Endodermal cell (in vitro differentiated cells): ENCODE data around the gene STON2. TPM values are rescaled to one million over a fixed set of nuclear protein-coding genes. Genes with fewer than 3 reads are reported as not detected.

Experiments
- DNase-seq: peaks from one replicate; pipeline ENCODE4 v3.0.0-alpha.2; 2017
- H3K27ac ChIP-seq: 2 replicates; pipeline ENCODE4 v1.5.1; 2013; ENCODE audit warnings: mild to moderate bottlenecking, low read depth, low read length, moderate library complexity
- H3K27me3 ChIP-seq: 2 replicates; pipeline ENCODE4 v1.6.1; 2013; ENCODE audit warnings: mild to moderate bottlenecking, low read length, moderate library complexity; ENCODE audit not compliant: insufficient read depth, control insufficient read depth, poor library complexity, severe bottlenecking
- H3K36me3 ChIP-seq: 2 replicates; pipeline ENCODE4 v1.7.0; 2013; ENCODE audit warnings: mild to moderate bottlenecking, low read length, moderate library complexity; ENCODE audit not compliant: control insufficient read depth, insufficient read depth
- H3K4me1 ChIP-seq: one replicate; pipeline ENCODE4 v1.7.0; 2013; ENCODE audit warnings: low read length; ENCODE audit not compliant: control insufficient read depth, insufficient read depth
- H3K4me3 ChIP-seq: 2 replicates; pipeline ENCODE4 v1.5.1; 2013; ENCODE audit warnings: mild to moderate bottlenecking, low read length, moderate library complexity
- H3K9ac ChIP-seq: 2 replicates; pipeline ENCODE4 v1.6.1; 2013; ENCODE audit warnings: mild to moderate bottlenecking, low read length, moderate library complexity; ENCODE audit not compliant: poor library complexity, severe bottlenecking; ENCODE audit errors: extremely low read depth
- H3K9me3 ChIP-seq: 2 replicates; pipeline ENCODE4 v1.6.1; 2013; ENCODE audit warnings: mild to moderate bottlenecking, low read length, moderate library complexity; ENCODE audit not compliant: control insufficient read depth
- H3K27ac Mint-ChIP-seq: 2 replicates; pipeline ENCODE4 v1.8.0; 2020; ENCODE audit warnings: mixed read lengths
- H3K27me3 Mint-ChIP-seq: 2 replicates; pipeline ENCODE4 v1.8.0; 2021; ENCODE audit warnings: mild to moderate bottlenecking, mixed read lengths; ENCODE audit not compliant: insufficient read depth
- H3K36me3 Mint-ChIP-seq: 2 replicates; pipeline ENCODE4 v1.8.0; 2020; ENCODE audit warnings: low read depth, mixed read lengths
- H3K4me1 Mint-ChIP-seq: 2 replicates; pipeline ENCODE4 v1.8.0; 2020; ENCODE audit warnings: mixed read lengths
- H3K4me3 Mint-ChIP-seq: 2 replicates; pipeline ENCODE4 v1.8.0; 2020; ENCODE audit warnings: mild to moderate bottlenecking, moderate library complexity, mixed read lengths
- H3K9me3 Mint-ChIP-seq: 2 replicates; pipeline ENCODE4 v1.8.0; 2020; ENCODE audit warnings: mild to moderate bottlenecking, mixed read lengths
- WGBS, 2 experiments: methylation state at CpG; one replicate each; pipeline versions ENCODE4 v1.1.5 to v1.1.7; 2013; ENCODE audit warnings: missing lambda C conversion rate in 2 of 2, mixed read lengths in 1 of 2; ENCODE audit not compliant: insufficient coverage in 1 of 2, insufficient read length in 1 of 2; 5-methylcytosine and 5-hydroxymethylcytosine counted together
- total RNA-seq, 2 donors: library from RNA; stranded (reverse); fragmentation: NEBNext Ultra II Directional in 1 of 2; extraction: Animal tissue kit (Norgen Biotek cat#: 25700) in 1 of 2; gene quantifications; 2 replicates in 1 of 2; 3 replicates in 1 of 2; pipeline ENCODE4 v1.2.1, GENCODE V29; 2021
- TF ChIP-seq, protein P1 (sequence below): fragments of 200-600 bp; sonication (generic); conservative IDR thresholded peaks from 2 replicates; pipeline ENCODE4 v1.5.0; 2021; ENCODE audit warnings: antibody characterized with exemption, mild to moderate bottlenecking

The STON2 gene
- total RNA-seq, 2 donors from 2014 or later: 37.2 to 43.9 TPM

GRCh38 chr14:81401420-81402122 lies 1.4 kb upstream of the STON2 start:
- no peaks in the 10 kb centered on the region for H3K9me3 Mint-ChIP-seq
- H3K9me3 ChIP-seq: no peaks in the 10 kb centered on the region
- no peaks in the 10 kb centered on the region for H3K4me1 ChIP-seq
- H3K36me3 Mint-ChIP-seq: peaks cover 10% of the 10 kb centered on the region
- TF ChIP-seq, protein P1, sequence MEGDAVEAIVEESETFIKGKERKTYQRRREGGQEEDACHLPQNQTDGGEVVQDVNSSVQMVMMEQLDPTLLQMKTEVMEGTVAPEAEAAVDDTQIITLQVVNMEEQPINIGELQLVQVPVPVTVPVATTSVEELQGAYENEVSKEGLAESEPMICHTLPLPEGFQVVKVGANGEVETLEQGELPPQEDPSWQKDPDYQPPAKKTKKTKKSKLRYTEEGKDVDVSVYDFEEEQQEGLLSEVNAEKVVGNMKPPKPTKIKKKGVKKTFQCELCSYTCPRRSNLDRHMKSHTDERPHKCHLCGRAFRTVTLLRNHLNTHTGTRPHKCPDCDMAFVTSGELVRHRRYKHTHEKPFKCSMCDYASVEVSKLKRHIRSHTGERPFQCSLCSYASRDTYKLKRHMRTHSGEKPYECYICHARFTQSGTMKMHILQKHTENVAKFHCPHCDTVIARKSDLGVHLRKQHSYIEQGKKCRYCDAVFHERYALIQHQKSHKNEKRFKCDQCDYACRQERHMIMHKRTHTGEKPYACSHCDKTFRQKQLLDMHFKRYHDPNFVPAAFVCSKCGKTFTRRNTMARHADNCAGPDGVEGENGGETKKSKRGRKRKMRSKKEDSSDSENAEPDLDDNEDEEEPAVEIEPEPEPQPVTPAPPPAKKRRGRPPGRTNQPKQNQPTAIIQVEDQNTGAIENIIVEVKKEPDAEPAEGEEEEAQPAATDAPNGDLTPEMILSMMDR: no peak
- H3K27ac Mint-ChIP-seq: no peak overlapping the region
- no peak for DNase-seq
- no peaks in the 10 kb centered on the region for H3K36me3 ChIP-seq
- WGBS, 2 experiments: 93 to 94% methylated on average over 2 of the region's 2 CpGs
- H3K27ac ChIP-seq: no peak overlapping the region
- no peak overlapping the region for H3K9ac ChIP-seq
- no peaks in the 10 kb centered on the region for H3K27me3 ChIP-seq
- no peaks in the 10 kb centered on the region for H3K4me1 Mint-ChIP-seq
- H3K27me3 Mint-ChIP-seq: no peaks in the 10 kb centered on the region
- H3K4me3 ChIP-seq: no peak overlapping the region
- no peak overlapping the region for H3K4me3 Mint-ChIP-seq

- TF ChIP-seq, protein P1: no peak
- Mint-ChIP-seq H3K9me3 (no peaks in the 10 kb centered on the region), H3K4me3 (no peak overlapping the region), H3K27ac (no peak overlapping the region), H3K27me3 (no peaks in the 10 kb centered on the region), H3K36me3 (peaks cover 17% of the 10 kb centered on the region), H3K4me1 (no peaks in the 10 kb centered on the region)
- H3K9ac ChIP-seq: no peak overlapping the region
- no peaks in the 10 kb centered on the region for H3K9me3 ChIP-seq
- no peaks in the 10 kb centered on the region for H3K27me3 ChIP-seq
- DNase-seq: no peak
- WGBS, 2 experiments: 78 to 91% methylated on average over 7 to 8 of the region's 8 CpGs
- H3K4me1 ChIP-seq: no peaks in the 10 kb centered on the region
- no peak overlapping the region for H3K4me3 ChIP-seq
- H3K27ac ChIP-seq: no peak overlapping the region
- H3K36me3 ChIP-seq: no peaks in the 10 kb centered on the region
These were observed 728 bp upstream of the STON2 start for GRCh38 chr14:81400852-81401251.

DNA sequence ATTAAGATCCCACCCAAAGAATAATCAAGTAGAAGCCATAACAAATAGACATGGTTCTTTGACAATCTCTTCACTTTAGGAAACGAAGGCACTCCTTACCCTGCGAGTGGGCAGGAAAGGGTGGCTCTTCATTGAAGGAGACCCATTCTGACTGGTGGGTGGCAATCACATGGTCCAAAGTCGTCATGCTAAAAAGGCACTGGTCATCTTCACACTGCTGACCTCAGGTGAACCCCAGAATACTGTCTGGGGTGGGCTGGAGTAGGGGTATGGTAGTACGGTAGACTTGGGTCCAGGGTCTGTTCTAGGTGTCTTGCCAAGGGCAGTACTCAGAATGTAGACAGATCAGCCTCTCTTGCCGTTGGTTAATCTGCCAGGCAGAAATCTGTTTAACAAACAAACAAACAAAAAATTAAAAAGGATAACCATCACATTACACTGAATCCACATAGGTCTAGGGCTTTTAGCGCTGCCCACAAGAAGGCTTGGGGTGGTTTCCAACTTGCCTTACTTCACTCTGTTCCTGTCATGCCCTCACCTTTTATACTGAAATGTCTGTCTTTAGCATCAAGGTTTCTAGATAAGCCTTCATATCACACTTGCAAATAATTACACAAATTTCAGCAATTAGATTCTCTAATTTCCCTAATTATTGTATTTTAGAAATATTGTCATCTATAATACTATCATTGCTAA lies 1.8 kb downstream of the STON2 start:
- WGBS, 2 experiments: 91 to 93% methylated on average over 3 to 6 of the region's 6 CpGs
- no peaks in the 10 kb centered on the region for H3K9me3 Mint-ChIP-seq

More for the DNA sequence above, 1.8 kb downstream of the STON2 start:
- no peaks in the 10 kb centered on the region for H3K4me1 ChIP-seq
- H3K27ac Mint-ChIP-seq: no peak overlapping the region
- TF ChIP-seq, protein P1: no peak
- H3K36me3 Mint-ChIP-seq: peaks cover 32% of the 10 kb centered on the region
- H3K27me3 Mint-ChIP-seq: no peaks in the 10 kb centered on the region
- no peak overlapping the region for H3K9ac ChIP-seq
- no peak overlapping the region for H3K4me3 Mint-ChIP-seq
- no peaks in the 10 kb centered on the region for H3K27me3 ChIP-seq
- no peaks in the 10 kb centered on the region for H3K4me1 Mint-ChIP-seq
- H3K9me3 ChIP-seq: no peaks in the 10 kb centered on the region
- no peak for DNase-seq
- H3K36me3 ChIP-seq: no peaks in the 10 kb centered on the region
- H3K4me3 ChIP-seq: no peak overlapping the region
- H3K27ac ChIP-seq: no peak overlapping the region
